Hematopoietic multipotent progenitor cell treated with erythropoietin and hydrocortisone succinate and interleukin-3 and kit ligand, for 8 days (in vitro differentiated cells): ENCODE data around the gene RASSF8.
A peak's percentile ranks its signal among the peaks of the same experiment; 100 is the strongest.

Experiments used
- DNase-seq: peaks from one replicate; pipeline ENCODE4 v3.0.0-alpha.2; 2015

The RASSF8 gene

GRCh38 chr12:25993901-25994651, 35.6 kb downstream of the RASSF8 start:
- no peak for DNase-seq

GRCh38 chr12:25994901-25995625, 36.6 kb downstream of the RASSF8 start:
- no peak for DNase-seq

- DNase-seq: no peak
Observed at GRCh38 chr12:25995906-25996305, 37.4 kb downstream of the RASSF8 start.

DNA sequence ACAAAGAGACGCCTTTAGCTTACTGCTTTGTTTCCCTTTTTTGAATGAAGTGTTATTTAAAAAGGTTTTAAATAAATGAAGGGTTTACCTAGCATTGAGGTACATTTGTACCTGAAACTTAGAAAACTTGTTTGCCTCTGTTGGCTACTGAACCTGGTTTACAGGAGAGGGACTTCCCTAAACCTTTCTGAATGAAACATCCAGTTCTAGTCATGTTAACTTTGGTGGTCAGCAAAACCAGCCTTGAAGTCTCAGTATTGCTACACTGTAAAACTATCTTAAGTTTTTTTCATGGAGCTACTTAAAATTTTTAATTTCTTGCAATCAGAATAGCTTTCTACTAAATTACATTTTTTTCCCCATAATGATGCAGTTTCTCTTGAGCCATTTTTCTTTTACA, 38.2 kb downstream of the RASSF8 start:
- no peak for DNase-seq

DNA sequence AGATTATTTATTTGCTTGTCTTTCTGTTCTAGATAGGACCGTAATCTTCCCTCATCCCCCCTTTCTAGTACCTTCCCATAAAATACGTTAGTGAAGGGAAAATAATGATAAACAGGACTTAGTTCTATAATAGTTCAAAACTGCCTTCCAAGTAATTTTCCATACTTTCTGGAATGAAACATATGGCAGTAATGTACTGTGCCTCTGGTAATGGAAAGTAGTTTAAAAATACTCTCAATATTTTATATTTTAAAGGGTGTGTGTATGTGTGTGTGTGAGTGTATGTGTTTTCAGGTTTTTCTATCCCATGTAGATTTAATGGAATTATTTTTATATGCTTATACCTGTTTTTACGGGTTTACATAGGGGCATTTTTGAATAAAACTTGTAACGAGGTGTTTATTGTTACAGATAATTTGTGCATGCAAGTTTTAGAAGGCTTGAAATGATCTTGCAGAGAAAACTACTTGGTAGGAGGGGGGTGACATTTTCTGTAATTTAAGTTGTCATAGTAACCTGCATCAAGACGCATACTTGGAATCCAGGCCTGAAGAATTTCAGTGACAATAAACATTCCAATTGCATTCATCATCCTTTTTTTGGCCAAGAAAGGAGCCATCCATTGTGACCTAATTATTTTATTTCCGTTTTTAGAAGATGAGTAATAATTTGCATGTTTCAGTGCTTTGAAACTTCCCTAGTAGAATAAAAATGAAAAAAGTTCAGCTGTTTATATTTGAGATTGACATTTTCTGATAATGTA, 38.9 kb downstream of the RASSF8 start:
- DNase-seq: no peak

GRCh38 chr12:26000898-26001297, 42.4 kb downstream of the RASSF8 start:
- DNase-seq: no peak

DNA sequence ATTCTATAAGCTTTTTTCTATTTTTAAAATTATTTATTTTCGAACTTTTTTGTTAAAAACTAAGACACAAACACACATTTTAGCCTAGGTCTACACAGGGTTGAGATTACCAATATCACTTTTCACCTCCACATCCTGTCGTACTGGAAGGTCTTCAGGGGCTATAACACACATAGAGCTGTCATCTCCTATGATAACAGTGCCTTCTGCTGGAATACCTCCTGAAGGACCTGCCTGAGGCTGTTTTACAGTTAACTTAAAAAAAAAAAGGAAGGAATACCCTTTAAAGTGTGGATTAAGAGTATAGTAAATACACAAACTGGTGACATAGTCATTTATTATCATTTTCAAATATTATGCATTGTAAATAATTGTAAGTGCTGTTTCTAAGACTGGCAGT, 43.0 kb downstream of the RASSF8 start:
- DNase-seq: no peak

DNA sequence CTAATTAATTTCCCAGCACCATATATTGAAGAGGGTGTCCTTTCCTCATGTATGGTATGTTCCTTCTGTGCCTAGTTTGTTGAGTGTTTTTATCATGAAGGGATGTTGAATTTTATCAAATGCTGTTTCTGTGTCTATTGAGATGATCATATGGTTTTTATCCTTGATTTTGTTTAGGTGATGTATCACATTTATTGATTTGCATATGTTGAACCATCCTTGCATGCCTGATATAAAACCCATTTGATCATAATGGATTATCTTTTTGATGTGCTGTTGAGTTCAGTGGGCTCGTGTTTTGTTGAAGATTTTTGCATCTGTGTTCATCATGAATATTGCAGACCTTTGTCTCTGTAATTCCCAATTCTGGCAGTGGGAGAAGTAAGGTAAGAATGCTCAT, 44.6 kb downstream of the RASSF8 start:
- DNase-seq: no peak

DNA sequence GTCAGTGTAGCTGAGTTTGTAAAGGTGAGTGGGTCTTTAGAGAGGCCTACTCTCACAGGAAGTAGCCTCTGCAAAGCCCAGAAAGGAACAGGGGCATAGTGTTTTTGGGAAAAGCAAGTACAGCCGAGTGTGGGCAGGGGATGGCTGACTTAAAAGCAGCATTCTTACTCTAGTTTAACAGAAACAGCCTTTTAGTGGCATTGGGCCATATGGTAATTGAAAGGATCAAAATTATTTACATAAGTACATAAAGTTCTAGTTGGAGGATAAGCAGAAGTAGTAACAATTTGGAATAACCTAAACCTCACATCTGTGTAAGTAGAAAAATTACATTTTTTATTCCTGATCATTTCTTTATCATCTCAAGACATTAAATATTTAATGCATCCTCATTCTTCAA, 49.1 kb downstream of the RASSF8 start:
- DNase-seq: no peak

DNA sequence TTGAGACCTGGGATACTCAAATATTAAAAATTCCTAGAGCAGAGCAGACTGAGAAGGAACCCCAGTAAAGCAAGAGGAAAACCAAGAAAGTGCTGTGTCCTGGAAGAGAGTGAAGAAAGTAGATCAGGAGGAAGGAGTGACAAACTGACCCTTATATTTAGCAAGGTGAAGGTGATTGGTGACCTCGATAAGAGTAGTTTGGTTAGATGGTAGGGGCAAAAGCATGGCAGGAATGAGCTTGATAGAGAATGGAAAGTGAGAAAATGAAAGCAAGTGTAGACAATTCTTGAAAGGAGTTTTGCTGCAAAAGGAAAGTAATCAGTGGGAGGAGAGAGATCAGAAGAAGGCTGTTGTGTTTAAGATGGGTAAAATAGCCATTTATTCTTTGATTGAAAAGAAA, 51.1 kb downstream of the RASSF8 start:
- DNase-seq: no peak

GRCh38 chr12:26010293-26010821, 51.9 kb downstream of the RASSF8 start:
- DNase-seq: no peak

- DNase-seq: no peak
Observed at GRCh38 chr12:26011099-26011498, 52.6 kb downstream of the RASSF8 start.

DNA sequence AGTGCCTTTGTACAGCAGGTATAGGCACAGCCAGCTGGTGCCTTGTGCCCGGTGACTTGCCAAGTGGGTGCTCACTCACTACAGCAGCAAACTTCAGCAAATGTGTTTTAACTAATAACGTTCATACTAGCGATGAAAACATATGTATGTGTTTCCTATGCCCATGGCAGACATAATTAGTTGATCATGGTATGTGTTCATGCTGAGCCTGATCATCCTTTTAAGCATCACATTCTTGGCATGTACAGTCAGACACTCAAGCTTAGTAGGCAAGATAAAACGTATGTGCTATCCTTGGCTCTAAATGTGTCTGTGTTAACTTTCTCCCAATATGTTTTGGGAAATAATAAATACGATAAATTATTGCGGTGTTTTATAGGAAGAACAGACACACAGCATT, 55.6 kb downstream of the RASSF8 start:
- DNase-seq: no peak

GRCh38 chr12:26016516-26016915, 58.0 kb downstream of the RASSF8 start:
- no peak for DNase-seq

DNA sequence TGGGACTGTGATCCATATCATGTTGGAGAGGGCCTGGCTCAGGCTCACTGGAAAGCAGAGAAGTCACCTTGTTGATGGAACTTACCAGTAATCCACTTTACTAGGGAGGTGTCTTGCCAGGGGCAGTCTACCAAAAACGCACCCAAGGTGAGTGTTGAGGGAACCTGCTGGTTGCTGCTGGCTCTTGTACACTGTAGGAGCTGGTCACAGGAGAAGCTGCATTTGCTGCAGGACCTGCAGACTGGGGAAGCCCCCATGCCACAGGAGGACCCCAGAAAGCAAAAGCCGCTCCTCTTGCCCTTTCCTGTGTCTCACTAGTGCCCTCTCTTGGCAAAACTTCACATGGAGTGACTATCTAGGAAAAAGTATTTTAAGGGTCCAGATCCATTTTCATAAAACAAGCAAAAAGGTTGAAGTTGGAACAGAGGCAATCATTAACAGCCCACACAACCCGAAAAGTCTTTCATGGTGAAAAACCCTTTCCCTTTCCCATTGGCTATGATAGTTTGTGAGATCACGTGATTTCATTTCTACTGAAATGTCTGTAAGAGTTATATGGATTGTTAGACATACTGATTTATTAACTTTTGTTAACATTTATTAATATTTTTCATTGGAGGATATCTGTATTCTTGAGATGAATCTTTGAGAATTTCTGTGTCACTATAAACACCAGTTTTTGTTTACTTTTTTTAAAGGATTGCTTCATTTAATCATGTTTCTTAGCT, 59.2 kb downstream of the RASSF8 start:
- DNase-seq: peak; percentile 48

GRCh38 chr12:26018926-26019325, 60.4 kb downstream of the RASSF8 start:
- no peak for DNase-seq

- DNase-seq: no peak
Observed at GRCh38 chr12:26021534-26021933, 63.1 kb downstream of the RASSF8 start.

GRCh38 chr12:26022043-26022442, 63.6 kb downstream of the RASSF8 start:
- DNase-seq: no peak

DNA sequence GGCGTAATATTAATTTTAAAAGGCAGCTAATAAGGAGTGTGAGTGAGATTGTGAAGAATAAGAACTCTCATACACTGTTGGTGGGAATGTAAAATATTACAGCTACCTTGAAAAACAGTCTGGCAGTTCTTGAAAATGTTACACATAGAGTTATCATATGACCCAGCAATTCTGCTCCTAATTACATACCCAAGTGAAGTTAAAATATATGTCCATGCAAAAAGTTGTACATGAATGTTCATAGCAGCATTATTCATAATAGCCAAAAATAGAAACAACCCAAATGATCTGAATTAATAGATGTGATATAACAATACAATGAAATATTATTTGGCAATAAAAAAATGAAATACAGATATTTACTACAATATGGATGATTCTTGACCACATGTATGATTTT, 68.2 kb downstream of the RASSF8 start:
- DNase-seq: no peak

GRCh38 chr12:26027401-26027800, 68.9 kb downstream of the RASSF8 start:
- DNase-seq: no peak

GRCh38 chr12:26028953-26029735, 70.7 kb downstream of the RASSF8 start:
- DNase-seq: peak; percentile 30

DNA sequence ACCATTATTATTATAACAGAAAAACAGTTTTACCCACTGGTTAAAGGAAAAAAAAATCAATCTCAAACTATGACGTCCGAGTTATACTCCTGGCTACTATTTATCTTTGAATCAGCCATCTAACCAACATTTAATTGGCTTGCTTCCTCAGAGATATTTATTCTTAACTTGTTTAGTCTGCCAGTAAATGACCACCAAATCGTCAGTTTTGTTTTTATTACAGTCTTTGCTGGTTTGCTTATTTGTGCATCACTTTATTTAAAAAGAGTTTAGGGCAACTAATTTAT, 71.2 kb downstream of the RASSF8 start:
- no peak for DNase-seq
